ENCODE results near the gene HOXC9.

Gene HOXC9

DNA sequence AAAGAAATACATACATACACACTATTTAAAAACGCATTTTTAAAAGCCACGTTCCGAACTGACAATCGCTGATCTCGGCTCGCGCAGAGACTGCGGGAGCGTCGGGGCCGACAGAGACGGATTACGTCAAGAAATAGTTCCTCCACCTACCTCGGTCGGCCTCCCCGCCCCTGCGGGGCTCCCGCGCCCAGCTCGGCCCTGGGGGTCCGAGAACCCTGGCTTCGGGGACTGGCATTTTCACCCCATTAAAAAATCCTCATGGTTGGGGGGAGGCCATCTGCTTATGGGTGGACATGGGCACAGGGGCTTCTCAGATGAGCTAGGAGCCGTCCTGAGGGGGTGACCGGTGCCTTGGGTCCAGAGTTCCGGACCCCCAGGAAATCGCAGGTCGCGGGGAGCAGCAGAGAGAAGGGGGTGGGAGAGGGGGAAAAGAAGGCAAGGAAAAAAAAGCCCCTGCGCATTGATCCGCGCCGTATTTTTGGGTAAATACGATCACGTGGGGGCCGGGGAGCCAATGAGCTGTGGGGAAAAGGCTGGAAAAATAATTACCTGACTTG is 324 bp upstream of the HOXC9 start:
- DNase-seq (ENCODE audit: extremely low read depth in 1 of 2, low read depth in 1 of 2): no peak

DNA sequence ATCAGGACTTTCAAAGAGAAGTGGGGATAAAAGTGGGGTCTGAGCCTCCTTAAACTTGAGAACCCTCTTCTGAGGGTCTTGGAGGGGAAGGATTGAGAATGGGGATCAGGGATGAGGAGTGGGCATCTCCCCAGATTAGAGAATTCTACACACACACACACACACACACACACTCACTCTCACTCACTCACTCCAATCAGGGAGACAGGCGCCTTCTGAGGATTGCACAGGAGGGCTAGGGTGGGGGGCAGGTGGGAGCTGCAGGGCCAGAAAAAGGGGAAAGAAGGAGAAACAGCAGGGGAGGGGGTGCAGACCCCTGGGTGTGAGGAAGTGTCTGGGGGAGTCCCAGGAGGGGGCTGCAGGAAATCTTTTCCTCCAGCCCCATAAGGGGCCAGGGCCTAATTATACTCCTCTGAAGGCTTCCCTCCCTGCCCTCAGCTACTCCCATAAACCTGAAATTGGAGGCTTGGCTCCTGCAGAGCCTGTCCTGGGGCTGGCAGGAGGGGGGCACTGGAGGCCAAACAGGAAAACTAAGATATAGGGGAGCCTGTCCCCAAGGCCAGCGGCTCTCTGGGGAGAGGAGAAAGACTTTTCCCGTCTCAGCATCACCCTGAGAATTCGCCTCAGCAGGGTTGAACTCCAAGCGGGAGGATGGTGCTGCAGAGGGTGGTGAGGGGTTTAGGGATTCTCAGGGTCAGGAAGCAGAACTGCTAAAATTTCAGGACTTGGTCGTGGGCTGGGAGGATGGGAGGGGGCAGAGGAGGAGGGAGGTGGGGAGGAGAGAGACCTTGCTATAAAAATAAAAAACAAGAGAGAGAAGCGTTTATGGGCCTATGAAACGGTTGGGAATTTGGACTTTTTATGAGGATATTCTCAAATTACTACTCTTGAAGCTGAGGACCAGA is 1.6 kb downstream of the HOXC9 start:
- no peak for DNase-seq (ENCODE audit: extremely low read depth in 1 of 2, low read depth in 1 of 2)

DNA sequence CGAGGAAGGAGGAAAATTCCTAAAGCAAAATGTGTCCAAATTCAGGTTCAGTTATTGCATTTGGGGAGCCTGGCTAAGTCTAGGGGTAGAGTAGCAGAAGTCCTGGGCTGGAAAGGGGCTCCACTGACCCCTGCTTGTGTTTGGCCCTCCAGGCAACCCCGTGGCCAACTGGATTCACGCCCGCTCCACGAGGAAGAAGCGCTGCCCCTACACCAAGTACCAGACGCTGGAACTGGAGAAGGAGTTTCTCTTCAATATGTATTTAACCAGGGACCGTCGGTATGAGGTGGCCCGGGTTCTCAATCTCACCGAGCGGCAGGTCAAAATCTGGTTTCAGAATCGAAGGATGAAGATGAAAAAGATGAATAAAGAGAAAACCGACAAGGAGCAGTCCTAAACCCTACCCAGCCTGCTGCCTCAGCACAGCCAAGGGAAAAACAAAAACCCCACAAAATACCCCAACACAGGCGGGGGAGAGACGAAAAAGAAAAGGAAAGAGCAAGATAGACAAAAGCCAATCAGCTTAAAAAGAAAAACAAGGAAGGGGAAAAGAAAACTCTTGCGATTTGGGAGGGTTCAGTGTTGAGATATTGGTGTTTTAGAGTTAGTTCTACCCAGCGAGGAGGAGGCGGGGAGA is 2.4 kb downstream of the HOXC9 start:
- DNase-seq (ENCODE audit: extremely low read depth in 1 of 2, low read depth in 1 of 2): no peak

DNA sequence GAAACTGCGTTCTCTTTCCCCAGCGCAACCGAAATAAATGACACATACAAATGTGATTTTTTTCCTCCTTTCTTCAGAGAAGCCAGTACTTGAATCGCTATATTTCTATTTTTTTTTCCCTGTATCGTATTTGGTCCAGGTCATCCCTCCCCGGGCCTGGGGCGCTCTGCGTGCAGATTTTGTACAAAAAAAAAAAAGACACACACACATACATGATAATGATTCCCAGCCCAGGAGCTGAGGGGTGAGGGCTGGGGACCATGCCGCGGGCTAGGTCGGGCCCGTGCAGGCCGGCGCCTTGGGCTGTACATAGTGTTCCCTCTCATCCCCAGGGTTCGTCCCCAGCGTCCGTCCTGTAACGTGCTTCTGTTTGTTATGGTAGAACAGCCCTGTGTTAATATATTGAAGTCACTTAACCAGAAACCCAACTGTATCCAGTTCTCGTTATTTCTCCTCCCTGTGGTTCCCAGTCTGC is 3.0 kb downstream of the HOXC9 start:
- DNase-seq (ENCODE audit: extremely low read depth in 1 of 2, low read depth in 1 of 2): no peak

GRCh38 chr12:54003625-54004024 is 3.7 kb downstream of the HOXC9 start:
- no peak for DNase-seq (ENCODE audit: extremely low read depth in 1 of 2, low read depth in 1 of 2)

DNA sequence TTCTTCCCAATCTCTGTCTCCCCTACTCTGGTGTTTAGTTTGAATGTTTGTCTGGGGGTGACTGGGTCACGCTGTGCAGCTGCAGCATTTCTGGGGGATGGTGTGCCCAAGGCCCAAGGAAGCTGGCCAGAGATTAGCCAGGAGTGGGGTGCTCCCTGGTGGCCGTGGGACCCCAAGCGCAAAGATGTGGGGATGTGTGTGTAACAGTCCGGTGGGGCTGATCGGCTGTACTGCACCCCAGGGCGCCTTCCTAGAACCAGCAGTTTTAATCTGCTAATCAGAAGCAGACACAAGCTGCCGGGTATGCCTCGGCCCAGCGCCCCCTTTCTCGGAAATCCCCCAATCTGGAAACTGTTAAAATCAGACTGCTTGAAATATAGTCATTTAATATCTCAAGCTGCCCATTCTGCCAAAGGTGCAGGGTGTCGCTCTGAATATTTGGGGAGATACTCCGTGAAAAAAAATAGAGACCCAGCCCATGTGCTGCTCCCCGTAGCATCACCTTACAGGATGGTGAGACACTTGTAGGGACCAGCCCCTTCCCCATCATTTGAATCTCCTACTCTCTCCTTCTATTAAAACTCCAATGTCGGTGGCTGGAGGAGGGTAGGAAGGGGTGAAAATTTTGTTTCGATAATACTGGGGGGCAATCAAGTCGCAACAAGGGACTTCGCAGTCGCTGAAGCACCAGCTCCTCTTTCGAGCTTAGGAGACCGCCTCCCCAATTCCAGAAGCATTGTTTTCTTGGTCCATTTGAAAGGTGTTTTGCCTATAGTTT is 4.3 kb downstream of the HOXC9 start:
- no peak for DNase-seq (ENCODE audit: extremely low read depth in 1 of 2, low read depth in 1 of 2)

DNA sequence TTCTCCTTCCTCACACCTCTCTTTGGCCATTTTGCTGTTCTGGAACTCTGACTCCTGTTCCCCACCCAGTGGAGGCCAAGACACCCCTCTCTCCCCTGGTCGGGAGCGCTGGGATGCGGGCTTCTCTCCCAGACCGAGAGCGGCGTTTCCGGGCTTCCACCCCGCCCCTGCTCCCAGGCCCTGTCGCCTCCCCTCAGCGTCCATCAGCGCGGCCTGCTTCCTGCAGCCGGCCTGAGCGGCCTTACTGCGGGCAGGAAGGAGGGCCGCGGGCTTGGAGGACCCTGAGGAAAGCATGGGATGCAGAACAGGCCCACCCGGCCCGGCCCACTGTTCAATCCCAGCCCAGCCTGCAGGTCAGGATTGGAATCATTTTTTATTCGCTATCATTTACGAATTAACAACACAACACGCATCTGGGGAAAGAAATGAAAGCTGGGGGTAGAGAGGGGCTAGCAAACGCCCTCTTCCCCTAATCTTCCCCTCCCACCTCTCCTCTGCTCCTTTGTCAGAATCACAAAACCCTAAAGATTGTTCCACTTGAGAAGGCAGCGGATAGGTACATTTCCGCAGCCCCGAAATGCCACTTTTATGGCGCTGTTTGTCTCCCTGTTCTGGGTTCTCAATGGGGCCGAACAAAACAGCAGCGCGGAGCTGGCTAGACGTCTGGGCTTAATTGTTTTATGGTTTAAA is 5.0 kb downstream of the HOXC9 start:
- no peak for DNase-seq (ENCODE audit: extremely low read depth in 1 of 2, low read depth in 1 of 2)

DNA sequence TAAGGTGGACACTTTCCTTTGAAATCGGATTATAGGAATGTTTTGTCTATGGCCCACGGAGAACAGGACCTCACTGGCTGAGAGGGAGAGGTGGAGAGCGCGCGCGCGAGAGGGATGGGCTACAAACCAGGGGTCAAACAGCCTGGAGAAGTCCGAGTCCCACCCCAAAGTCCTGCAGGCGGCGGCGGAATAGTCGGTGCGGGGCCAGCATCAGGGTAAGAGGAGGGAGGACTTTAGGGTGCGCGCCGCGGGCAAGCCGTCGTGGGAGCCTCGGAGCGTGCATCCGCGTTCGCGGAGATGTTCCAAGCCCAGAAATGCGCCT is 5.5 kb downstream of the HOXC9 start:
- no peak for DNase-seq (ENCODE audit: extremely low read depth in 1 of 2, low read depth in 1 of 2)

GRCh38 chr12:54005853-54006558 is 6.0 kb downstream of the HOXC9 start:
- peak; percentile 62 to 81 for DNase-seq (ENCODE audit: extremely low read depth in 1 of 2, low read depth in 1 of 2)

DNA sequence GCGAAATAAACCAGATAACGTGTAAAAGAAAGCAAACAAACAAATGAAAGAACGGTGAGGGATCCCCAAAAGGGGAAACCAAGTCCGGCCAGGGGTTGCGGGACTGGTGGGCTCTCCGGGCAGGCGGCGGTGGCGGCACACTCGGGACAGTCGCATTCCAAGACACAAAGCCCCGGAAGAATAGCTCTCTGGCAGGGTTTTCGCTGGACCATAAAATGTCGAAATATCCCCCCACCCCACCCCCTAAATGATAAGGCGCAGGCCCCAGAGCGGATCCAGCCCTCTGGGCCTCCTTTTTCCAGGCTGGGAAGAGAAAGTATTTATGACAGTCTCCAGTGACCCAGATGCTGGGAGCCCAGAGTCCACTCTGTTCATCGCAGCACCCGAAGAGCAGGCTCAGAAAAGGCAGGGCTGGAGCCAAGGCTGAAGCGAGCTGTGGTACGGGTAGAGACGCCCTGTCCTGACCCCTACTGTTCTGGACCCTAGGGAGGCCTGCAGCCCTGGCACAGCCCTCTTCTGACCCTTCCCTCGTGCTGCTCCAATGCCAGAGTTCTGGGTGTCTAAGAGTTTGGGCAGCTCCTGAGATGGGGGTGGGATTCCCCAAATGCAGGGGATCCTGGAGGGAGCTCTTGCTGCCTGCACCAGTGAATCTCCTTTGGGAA is 6.7 kb downstream of the HOXC9 start:
- no peak for DNase-seq (ENCODE audit: extremely low read depth in 1 of 2, low read depth in 1 of 2)

DNA sequence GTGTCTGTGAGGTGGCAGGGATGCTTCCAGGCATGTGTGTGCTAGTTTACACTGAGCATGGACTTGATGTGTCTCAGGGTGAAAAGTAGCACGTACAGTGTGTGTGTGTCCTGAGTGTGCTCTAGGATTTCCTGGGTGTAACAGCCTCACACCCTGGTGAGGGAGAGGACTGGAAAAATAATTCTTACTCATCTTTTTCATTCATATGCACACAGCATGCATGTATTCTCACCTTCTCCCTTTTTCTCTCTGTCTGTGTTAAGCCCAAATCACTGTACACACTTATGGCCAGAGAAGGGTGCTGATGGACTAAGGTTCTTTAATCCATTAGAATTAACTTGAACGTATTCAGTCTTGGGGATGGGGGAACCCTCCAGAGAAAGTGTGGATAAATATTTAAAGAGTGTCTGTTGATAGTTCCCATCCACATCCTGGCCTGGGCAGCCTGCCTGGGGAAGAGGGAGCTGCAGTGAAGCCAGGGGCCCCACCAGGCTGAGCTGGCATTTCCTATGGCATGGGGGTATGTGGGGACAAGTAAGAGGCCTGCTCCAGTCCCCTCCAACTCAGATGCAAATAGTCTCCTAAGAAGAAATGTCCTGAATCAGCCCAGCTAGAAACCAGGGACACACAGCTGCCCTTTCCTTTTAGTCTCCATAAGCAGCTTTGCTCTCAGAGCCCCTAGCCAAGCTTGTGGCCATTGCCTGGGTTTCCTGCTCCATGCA is 7.7 kb downstream of the HOXC9 start:
- DNase-seq (ENCODE audit: extremely low read depth in 1 of 2, low read depth in 1 of 2): no peak

- DNase-seq (ENCODE audit: extremely low read depth in 1 of 2, low read depth in 1 of 2): no peak
Observed at GRCh38 chr12:54008260-54008552, 8.2 kb downstream of the HOXC9 start.

DNA sequence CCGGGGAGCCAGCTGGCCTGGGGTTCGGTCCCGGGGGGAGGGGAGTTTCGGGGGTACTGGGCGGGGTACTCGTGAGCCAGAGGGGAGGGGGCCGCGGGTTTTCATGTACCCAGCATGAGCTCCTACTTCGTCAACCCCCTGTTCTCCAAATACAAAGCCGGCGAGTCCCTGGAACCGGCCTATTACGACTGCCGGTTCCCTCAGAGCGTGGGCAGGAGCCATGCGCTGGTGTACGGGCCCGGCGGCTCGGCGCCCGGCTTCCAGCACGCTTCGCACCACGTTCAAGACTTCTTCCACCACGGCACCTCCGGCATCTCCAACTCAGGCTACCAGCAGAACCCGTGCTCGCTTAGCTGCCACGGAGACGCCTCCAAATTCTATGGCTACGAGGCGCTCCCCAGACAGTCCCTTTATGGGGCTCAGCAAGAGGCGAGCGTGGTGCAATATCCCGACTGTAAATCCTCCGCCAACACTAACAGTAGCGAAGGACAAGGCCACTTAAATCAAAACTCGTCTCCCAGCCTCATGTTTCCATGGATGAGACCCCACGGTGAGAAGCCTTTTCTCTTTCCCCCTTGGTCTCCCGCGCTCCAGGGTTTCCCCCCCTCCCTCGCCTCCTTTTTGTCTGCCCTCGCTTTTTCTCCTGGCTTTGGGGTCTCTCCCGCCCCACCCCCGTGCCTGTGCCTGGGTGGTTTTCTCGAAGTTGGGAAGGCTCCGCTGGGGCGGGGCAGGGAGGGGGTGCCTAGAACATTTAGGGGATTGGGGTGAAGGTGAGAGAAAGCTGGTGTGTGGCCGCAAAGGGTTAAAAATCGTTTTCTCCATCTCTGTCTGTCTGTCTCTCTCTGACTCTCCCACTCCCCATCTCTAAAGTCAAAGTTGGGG is 9.5 kb downstream of the HOXC9 start:
- DNase-seq (ENCODE audit: extremely low read depth in 1 of 2, low read depth in 1 of 2): no peak

DNA sequence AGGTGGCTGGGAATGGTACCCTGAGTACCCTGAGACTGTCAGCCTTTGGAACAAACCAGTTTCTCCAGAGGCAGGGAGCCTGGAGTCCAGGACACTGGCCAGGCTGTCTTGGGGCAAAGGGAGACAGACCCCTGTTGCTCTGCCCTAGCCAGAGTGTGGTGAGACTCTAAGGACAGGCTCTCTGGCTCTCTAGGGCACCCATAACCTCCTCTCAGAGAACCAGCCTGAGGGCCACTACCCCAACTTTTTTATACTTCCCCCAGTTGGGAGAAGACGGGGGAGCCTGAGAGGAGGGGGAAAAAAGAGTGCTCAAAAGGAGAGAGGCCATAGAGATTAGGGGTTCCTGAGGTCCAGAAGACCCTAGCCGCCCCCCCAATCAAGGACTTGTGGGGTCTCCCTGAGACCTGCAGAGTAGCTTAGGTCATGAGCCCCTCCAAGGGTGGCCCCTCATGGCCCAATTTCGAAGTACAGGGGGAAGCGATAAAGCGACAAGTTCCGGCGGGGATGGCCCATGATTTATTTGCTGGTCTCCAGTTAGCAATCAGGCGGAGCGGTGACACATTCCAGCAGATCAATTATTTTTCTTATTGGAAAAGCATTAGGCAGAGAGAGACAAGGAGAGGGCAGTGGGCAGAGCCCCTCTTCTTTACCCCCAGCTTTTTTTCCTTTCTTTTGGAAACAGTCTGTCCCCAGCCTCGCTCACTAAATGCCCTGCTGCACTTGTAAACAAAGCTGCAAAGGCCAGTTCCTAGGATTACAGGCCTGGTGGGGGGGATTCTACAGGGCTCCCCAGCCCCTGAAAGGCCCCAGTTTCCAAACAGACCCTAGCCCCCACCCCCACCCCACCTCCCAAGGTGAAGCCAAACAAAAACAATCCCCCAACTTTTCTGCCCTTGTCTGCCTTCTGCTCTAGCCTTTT is 10.4 kb downstream of the HOXC9 start:
- no peak for DNase-seq (ENCODE audit: extremely low read depth in 1 of 2, low read depth in 1 of 2)

DNA sequence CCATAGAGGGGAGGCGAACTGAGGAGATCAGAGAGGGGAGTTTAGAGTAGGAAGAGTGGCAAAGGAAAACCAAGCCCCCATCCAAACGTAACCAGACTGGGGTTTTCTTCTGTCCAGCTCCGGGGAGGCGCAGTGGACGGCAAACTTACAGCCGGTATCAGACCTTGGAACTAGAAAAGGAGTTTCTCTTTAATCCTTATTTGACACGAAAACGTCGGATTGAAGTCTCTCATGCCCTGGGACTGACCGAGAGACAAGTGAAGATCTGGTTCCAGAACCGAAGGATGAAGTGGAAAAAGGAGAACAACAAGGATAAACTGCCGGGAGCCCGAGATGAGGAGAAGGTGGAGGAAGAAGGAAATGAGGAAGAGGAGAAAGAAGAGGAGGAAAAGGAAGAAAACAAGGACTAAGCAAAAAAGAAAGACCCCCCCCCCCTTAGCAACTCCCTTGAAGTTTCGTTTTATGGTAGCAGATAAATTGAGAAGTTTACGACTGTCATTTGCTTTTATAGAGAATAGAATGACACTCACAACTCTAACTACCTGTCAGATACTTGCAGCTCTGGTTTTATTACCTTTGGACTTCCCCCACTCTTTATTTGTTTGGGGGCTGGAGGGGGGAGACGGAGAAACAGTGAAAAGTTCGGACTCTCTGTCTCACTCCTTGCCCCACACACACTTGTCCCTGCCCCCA is 11.2 kb downstream of the HOXC9 start:
- DNase-seq (ENCODE audit: extremely low read depth in 1 of 2, low read depth in 1 of 2): no peak

- no peak for DNase-seq (ENCODE audit: extremely low read depth in 1 of 2, low read depth in 1 of 2)
Observed at GRCh38 chr12:54011665-54012532, 11.9 kb downstream of the HOXC9 start.
